WTC11 (cell line): ENCODE measurements around the gene DLX2. TPM values are rescaled to one million over a fixed set of nuclear protein-coding genes. Genes with fewer than 3 reads are reported as not detected.

ENCODE experiments used
- ATAC-seq: fragments of 200-7000 bp; cut with Tn5 transposase; 2 replicates; pipeline ENCODE4 v1.10.0; 2021; ENCODE audit warnings: mild to moderate bottlenecking, moderate library complexity
- CTCF ChIA-PET: fragments of 300-600 bp; sonication (Branson Sonifier 250); formaldehyde crosslinking; loops from one replicate; lab custom pipeline; 2021; ENCODE audit warnings: antibody characterized with exemption; lab: Charles Lee
- POLR2A ChIA-PET: fragments of 350-600 bp; sonication (Branson Sonifier 250); formaldehyde crosslinking; loops from one replicate; lab custom pipeline; 2021; ENCODE audit warnings: antibody characterized with exemption; lab: Charles Lee
- DNase-seq: peaks from one replicate; pipeline ENCODE4 v3.0.0; 2021; ENCODE audit warnings: low spot score
- H3K27ac Mint-ChIP-seq: 2 replicates; pipeline ENCODE4 v1.8.0; 2021; ENCODE audit warnings: mixed read lengths
- H3K27me3 Mint-ChIP-seq: 2 replicates; pipeline ENCODE4 v1.8.0; 2021; ENCODE audit warnings: low read depth, mild to moderate bottlenecking, moderate library complexity, mixed read lengths
- H3K36me3 Mint-ChIP-seq: 2 replicates; pipeline ENCODE4 v1.8.0; 2021; ENCODE audit warnings: mixed read lengths
- H3K4me1 Mint-ChIP-seq: 2 replicates; pipeline ENCODE4 v1.8.0; 2022; ENCODE audit warnings: mixed read lengths
- H3K4me3 Mint-ChIP-seq: 2 replicates; pipeline ENCODE4 v1.8.0; 2021; ENCODE audit warnings: mild to moderate bottlenecking, moderate library complexity, mixed read lengths
- H3K9me3 Mint-ChIP-seq: 2 replicates; pipeline ENCODE4 v1.8.0; 2021; ENCODE audit warnings: mixed read lengths
- CREM ChIP-seq: sonication (generic); formaldehyde crosslinking; IDR thresholded peaks from 2 replicates; pipeline ENCODE4 v1.8.1; 2022; ENCODE audit warnings: mild to moderate bottlenecking, missing genetic modification reagents, moderate library complexity
- ETV6 ChIP-seq: sonication (generic); formaldehyde crosslinking; IDR thresholded peaks from 2 replicates; pipeline ENCODE4 v1.8.1; 2022; ENCODE audit warnings: mild to moderate bottlenecking, missing genetic modification reagents
- FOXK1 ChIP-seq: sonication (generic); formaldehyde crosslinking; IDR thresholded peaks from 2 replicates; pipeline ENCODE4 v1.8.0; 2022; ENCODE audit warnings: mild to moderate bottlenecking, moderate library complexity, missing genetic modification reagents
- FOXP1 ChIP-seq: sonication (generic); formaldehyde crosslinking; IDR thresholded peaks from 2 replicates; pipeline ENCODE4 v1.8.0; 2022; ENCODE audit warnings: missing genetic modification reagents, mild to moderate bottlenecking, moderate library complexity, borderline replicate concordance
- GABPB1 ChIP-seq: sonication (generic); formaldehyde crosslinking; IDR thresholded peaks from 2 replicates; pipeline ENCODE4 v1.8.1; 2023; ENCODE audit warnings: mild to moderate bottlenecking, missing genetic modification reagents
- HMGA2 ChIP-seq: fragments of 250-450 bp; sonication (Bioruptor Pico); IDR thresholded peaks from 2 replicates; pipeline ENCODE4 v1.4.0; 2021; ENCODE audit warnings: mild to moderate bottlenecking, moderate library complexity
- NFE2L1 ChIP-seq: sonication (generic); formaldehyde crosslinking; IDR thresholded peaks from 2 replicates; pipeline ENCODE4 v1.8.1; 2023; ENCODE audit warnings: missing genetic modification reagents
- RELA ChIP-seq: sonication (generic); formaldehyde crosslinking; IDR thresholded peaks from 2 replicates; pipeline ENCODE4 v1.8.1; 2022; ENCODE audit warnings: missing genetic modification reagents, mild to moderate bottlenecking, borderline replicate concordance
- TCF7 ChIP-seq: sonication (generic); formaldehyde crosslinking; IDR thresholded peaks from 2 replicates; pipeline ENCODE4 v1.8.0; 2022; ENCODE audit warnings: mild to moderate bottlenecking, low read depth, missing genetic modification reagents, moderate library complexity
- ZNF121 ChIP-seq: sonication (generic); formaldehyde crosslinking; IDR thresholded peaks from 2 replicates; pipeline ENCODE4 v1.8.0; 2023; ENCODE audit warnings: missing genetic modification reagents
- ZNF671 ChIP-seq: fragments of 250-450 bp; sonication (Bioruptor Pico); IDR thresholded peaks from 2 replicates; pipeline ENCODE4 v1.8.0; 2021; ENCODE audit warnings: mild to moderate bottlenecking
- total RNA-seq: library from RNA; stranded (reverse); gene quantifications from 3 replicates; pipeline ENCODE4 v1.2.3, GENCODE V29; 2021
- TF ChIP-seq, protein P1 (sequence below): sonication (generic); formaldehyde crosslinking; IDR thresholded peaks from 2 replicates; pipeline ENCODE4 v1.8.1; 2022; ENCODE audit warnings: low read depth, mild to moderate bottlenecking, moderate library complexity, missing genetic modification reagents, borderline replicate concordance
- TF ChIP-seq, protein P2 (sequence below): sonication (generic); formaldehyde crosslinking; IDR thresholded peaks from 2 replicates; pipeline ENCODE4 v1.8.1; 2022; ENCODE audit warnings: mild to moderate bottlenecking, missing genetic modification reagents, moderate library complexity, borderline replicate concordance
- TF ChIP-seq, protein P3 (sequence below): sonication (generic); formaldehyde crosslinking; IDR thresholded peaks from 2 replicates; pipeline ENCODE4 v1.8.0; 2022; ENCODE audit warnings: mild to moderate bottlenecking, missing genetic modification reagents
- TF ChIP-seq, protein P4 (sequence below): sonication (generic); formaldehyde crosslinking; IDR thresholded peaks from 2 replicates; pipeline ENCODE4 v1.8.1; 2023; ENCODE audit warnings: mild to moderate bottlenecking, missing genetic modification reagents, moderate library complexity
- TF ChIP-seq, protein P5 (sequence below): fragments of 250-450 bp; sonication (Bioruptor Pico); IDR thresholded peaks from 2 replicates; pipeline ENCODE4 v2.1.2; 2022; ENCODE audit warnings: mild to moderate bottlenecking, moderate library complexity
- TF ChIP-seq, protein P6 (sequence below): sonication (generic); formaldehyde crosslinking; IDR thresholded peaks from 2 replicates; pipeline ENCODE4 v1.8.0; 2022; ENCODE audit warnings: mild to moderate bottlenecking, missing genetic modification reagents

Gene DLX2
- total RNA-seq, 1 experiment from 2014 or later, result 0.28 TPM

DNA sequence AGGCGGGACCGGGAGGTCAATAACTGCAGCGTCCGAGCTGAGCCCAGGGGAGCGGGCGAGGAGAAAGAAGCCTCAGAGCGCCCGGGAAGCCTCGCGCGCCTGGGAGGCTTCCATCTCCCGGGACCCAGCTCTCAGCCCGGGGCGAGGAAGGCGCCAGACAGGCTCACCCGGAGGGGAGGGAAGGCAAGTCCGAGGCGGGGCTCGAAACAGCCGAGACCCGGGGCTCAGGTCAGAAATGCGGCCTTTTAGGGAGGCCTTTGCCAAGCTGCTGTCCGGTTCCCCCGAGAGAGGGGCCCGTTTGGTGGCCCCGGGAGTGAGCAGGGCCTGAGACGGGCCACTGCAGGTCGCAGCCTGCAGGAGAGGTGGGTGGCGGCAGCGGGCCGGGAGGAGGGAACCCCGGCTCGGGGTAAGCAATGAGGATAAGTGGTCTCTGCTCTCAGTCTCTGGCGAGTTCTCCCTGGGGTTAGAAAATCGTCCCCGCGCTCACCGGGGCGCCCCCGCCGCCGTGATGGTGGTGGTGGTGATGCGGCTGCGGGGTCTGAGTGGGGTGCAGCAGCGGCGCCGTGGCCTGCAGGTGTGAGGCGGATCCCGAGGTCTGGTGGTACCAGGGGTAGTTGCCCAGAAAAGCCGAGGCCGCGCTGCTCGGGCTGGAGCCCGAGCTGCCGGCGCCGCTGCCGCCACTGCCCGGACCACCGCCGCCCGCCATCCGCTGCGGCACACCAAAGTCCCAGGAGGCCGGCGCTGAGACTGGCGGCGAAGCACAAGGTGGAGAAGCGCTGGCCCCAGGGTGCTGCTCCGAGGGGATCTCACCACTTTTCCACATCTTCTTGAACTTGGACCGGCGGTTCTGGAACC lies 2.4 kb downstream of the DLX2 start:
- DNase-seq, result peak; percentile 49
- TF ChIP-seq HMGA2, result no peak
- TF ChIP-seq ZNF671 (CRISPR knock-in tag), result no peak
- no peak for TF ChIP-seq FOXK1 (CRISPR knock-in tag)
- no peak for ATAC-seq
- peaks cover 48% of the 10 kb centered on the region for H3K4me1 Mint-ChIP-seq
- peak overlapping the region; percentile 45 for H3K4me3 Mint-ChIP-seq
- no peak overlapping the region for H3K27ac Mint-ChIP-seq
- CTCF ChIA-PET, result interaction anchor here (1.3 to 1.9 kb wide), 2 partner anchors 14 to 27 kb away, joined by 3 to 7 read pairs; no protein-coding TSS in a partner anchor
- no peaks in the 10 kb centered on the region for H3K9me3 Mint-ChIP-seq
- H3K27me3 Mint-ChIP-seq, result peaks cover 99% of the 10 kb centered on the region
- POLR2A ChIA-PET, result interaction anchor here (1.5 kb wide), 1 partner anchor 10 kb away, joined by 3 read pairs; no protein-coding TSS in a partner anchor
- H3K36me3 Mint-ChIP-seq, result no peaks in the 10 kb centered on the region

DNA sequence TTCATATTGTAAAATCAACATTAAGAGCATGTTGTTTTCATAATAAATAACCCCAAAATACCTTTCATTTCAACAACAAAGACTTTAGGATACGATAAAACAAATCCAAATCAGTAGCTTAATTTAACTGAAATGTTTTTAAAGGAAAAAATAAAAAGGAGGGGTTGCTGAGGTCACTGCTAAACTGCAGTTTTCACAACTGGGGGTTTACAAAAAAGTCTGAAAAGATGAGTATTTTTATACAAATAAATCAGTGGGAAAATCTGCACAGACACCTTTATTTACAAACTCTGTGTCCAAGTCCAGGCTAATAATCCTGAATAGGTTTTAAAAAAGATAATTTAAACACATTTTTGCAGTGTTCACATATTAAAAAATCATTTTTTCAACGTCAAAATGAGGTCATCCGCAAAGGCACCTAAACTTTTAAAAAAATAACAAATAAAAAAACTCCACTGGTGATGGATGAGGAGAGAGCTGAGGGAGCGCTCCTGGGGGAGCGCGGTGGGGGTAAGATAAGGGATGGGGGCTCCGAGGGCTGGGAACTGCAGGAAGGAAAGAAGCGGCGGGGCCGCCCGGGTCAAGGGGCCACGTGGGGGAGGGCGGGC lies 3.1 kb downstream of the DLX2 start:
- H3K4me1 Mint-ChIP-seq, result peaks cover 47% of the 10 kb centered on the region
- ChIA-PET CTCF (interaction anchor here (0.8 to 1.9 kb wide), 4 partner anchors 13 to 28 kb away, joined by 3 to 7 read pairs (median 3); no protein-coding TSS in a partner anchor), POLR2A (interaction anchor here (1.8 kb wide), 1 partner anchor 13 kb away, joined by 6 read pairs; no protein-coding TSS in a partner anchor)
- no peak overlapping the region for H3K27ac Mint-ChIP-seq
- peak overlapping the region; percentile 35; the same call in 1 of the 2 replicates for H3K4me3 Mint-ChIP-seq
- DNase-seq, result no peak
- H3K9me3 Mint-ChIP-seq, result no peaks in the 10 kb centered on the region
- no peaks in the 10 kb centered on the region for H3K36me3 Mint-ChIP-seq
- no peak for ATAC-seq
- no peak for TF ChIP-seq FOXP1
- TF ChIP-seq ZNF671 (CRISPR knock-in tag), result no peak
- TF ChIP-seq, protein P1, sequence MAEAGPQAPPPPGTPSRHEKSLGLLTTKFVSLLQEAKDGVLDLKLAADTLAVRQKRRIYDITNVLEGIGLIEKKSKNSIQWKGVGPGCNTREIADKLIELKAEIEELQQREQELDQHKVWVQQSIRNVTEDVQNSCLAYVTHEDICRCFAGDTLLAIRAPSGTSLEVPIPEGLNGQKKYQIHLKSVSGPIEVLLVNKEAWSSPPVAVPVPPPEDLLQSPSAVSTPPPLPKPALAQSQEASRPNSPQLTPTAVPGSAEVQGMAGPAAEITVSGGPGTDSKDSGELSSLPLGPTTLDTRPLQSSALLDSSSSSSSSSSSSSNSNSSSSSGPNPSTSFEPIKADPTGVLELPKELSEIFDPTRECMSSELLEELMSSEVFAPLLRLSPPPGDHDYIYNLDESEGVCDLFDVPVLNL (CRISPR knock-in tag), result no peak
- H3K27me3 Mint-ChIP-seq, result peaks cover 99% of the 10 kb centered on the region

DNA sequence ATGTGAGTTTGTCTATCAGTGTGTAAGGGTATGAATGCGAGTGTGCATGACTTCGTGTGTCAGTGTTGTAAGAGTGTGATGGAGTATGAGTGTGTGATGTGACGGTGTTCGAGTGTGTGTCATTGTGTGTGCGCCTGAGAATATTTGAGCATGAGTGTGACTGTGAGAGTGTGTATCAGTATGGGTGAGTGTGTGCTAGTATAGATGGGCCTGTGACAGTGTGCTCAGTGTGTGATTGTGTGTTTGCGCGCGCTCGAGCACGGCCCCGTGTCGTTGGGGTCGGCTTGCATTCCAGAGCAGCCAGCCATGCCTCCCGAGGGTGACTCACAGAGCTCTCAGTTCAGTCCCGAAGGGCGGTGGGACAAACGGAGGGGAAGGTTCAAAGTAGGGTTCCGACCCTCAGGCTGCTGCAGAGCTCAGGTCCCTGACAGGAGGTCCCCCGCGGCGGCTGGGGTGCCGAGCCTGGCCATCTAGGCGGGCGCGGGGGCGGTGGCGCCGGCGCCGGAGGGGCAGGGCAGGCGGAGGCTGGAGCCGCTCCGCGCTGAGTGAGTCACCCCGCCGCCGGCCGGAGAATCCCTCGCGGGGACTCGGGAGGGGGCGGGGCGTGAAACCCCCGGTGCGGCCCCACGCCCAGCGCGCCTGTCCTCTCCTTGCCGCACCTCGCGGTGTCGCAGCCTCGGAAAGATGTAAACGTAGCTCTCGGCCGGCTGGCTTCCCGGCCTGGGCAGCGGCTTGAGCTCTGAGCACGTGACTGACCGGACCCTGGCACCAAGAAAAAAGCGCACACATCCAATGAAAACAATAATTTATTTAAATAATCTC lies 3.8 kb downstream of the DLX2 start:
- Mint-ChIP-seq H3K4me1 (peaks cover 51% of the 10 kb centered on the region), H3K9me3 (no peaks in the 10 kb centered on the region), H3K27ac (no peak overlapping the region), H3K4me3 (peak overlapping the region; percentile 48), H3K27me3 (peaks cover 99% of the 10 kb centered on the region), H3K36me3 (no peaks in the 10 kb centered on the region)
- POLR2A ChIA-PET, result interaction anchor here (1.8 kb wide), 1 partner anchor 12 kb away, joined by 6 read pairs; no protein-coding TSS in a partner anchor
- peak; percentile 46 for DNase-seq
- CTCF ChIA-PET, result interaction anchor here (0.8 to 5.1 kb wide), 5 partner anchors 8 to 28 kb away, joined by 3 to 47 read pairs (median 3); no protein-coding TSS in a partner anchor
- no peak for ATAC-seq
- TF ChIP-seq, protein P2, sequence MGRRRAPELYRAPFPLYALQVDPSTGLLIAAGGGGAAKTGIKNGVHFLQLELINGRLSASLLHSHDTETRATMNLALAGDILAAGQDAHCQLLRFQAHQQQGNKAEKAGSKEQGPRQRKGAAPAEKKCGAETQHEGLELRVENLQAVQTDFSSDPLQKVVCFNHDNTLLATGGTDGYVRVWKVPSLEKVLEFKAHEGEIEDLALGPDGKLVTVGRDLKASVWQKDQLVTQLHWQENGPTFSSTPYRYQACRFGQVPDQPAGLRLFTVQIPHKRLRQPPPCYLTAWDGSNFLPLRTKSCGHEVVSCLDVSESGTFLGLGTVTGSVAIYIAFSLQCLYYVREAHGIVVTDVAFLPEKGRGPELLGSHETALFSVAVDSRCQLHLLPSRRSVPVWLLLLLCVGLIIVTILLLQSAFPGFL (CRISPR knock-in tag), result no peak
- TF ChIP-seq CREM (CRISPR knock-in tag), result no peak
- 0 out of 2 replicates have a peak, but pooled peaks have one; percentile 47 for TF ChIP-seq GABPB1 (CRISPR knock-in tag)
- TF ChIP-seq, protein P3, sequence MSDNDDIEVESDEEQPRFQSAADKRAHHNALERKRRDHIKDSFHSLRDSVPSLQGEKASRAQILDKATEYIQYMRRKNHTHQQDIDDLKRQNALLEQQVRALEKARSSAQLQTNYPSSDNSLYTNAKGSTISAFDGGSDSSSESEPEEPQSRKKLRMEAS, result no peak
- no peak for TF ChIP-seq TCF7 (CRISPR knock-in tag)
- TF ChIP-seq, protein P4, sequence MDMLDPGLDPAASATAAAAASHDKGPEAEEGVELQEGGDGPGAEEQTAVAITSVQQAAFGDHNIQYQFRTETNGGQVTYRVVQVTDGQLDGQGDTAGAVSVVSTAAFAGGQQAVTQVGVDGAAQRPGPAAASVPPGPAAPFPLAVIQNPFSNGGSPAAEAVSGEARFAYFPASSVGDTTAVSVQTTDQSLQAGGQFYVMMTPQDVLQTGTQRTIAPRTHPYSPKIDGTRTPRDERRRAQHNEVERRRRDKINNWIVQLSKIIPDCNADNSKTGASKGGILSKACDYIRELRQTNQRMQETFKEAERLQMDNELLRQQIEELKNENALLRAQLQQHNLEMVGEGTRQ (CRISPR knock-in tag), result peak; percentile 72
- TF ChIP-seq, protein P5, sequence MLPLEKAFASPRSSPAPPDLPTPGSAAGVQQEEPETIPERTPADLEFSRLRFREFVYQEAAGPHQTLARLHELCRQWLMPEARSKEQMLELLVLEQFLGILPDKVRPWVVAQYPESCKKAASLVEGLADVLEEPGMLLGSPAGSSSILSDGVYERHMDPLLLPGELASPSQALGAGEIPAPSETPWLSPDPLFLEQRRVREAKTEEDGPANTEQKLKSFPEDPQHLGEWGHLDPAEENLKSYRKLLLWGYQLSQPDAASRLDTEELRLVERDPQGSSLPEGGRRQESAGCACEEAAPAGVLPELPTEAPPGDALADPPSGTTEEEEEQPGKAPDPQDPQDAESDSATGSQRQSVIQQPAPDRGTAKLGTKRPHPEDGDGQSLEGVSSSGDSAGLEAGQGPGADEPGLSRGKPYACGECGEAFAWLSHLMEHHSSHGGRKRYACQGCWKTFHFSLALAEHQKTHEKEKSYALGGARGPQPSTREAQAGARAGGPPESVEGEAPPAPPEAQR (CRISPR knock-in tag), result no peak
- no peak for TF ChIP-seq ZNF121 (CRISPR knock-in tag)
- TF ChIP-seq RELA (CRISPR knock-in tag), result no peak
- no peak for TF ChIP-seq NFE2L1 (CRISPR knock-in tag)
- no peak for TF ChIP-seq ETV6
- TF ChIP-seq, protein P6, sequence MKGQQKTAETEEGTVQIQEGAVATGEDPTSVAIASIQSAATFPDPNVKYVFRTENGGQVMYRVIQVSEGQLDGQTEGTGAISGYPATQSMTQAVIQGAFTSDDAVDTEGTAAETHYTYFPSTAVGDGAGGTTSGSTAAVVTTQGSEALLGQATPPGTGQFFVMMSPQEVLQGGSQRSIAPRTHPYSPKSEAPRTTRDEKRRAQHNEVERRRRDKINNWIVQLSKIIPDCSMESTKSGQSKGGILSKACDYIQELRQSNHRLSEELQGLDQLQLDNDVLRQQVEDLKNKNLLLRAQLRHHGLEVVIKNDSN (CRISPR knock-in tag), result peak; percentile 74
